ENCODE results near the gene NTSR1.

DNA sequence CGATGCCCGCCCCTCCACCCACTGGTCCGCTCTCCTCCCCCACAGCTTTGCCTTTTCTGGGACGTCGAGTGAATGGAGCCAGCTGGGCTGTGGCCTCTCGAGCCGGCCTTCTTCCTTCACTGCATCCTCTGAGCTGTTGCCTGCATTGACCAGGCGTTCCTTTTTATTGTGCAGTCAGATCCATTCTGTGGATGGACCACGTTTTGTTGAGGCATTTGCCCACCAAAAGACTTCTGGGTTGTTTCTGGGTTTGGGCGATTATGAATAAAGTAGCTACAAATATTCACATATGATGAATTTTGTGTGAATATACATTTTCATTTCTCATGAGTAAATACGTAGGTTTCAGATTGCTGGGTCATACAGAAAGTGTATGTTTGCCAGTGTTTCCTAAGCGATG, 9.9 kb downstream of the NTSR1 start:
- TF ChIP-seq CTCF (conservative IDR thresholded peaks at IDR 0.05) (no peak), ZFX (IDR thresholded peaks at IDR 0.05) (no peak)

Measured in C4-2B (cell line).